ENCODE results near the gene RPUSD1.
"Not testable (repeated sequence)": the region's sequence is repeated elsewhere in the genome, so short reads cannot be mapped to it uniquely, and the experiment has no call there.

Gene RPUSD1

GRCh38 chr16:751152-752006 is 36.8 kb downstream of the RPUSD1 start:
- in situ Hi-C loops (cut with HindIII; ENCODE audit: low sequenced_read_pairs), result no loop called here

- in situ Hi-C loops (cut with HindIII; ENCODE audit: low sequenced_read_pairs), result no loop called here
Observed at GRCh38 chr16:750485-750884, 37.7 kb downstream of the RPUSD1 start.

GRCh38 chr16:749010-749409 is 39.2 kb downstream of the RPUSD1 start:
- in situ Hi-C loops (cut with HindIII; ENCODE audit: low sequenced_read_pairs), result no loop called here

GRCh38 chr16:747978-748746 is 40.0 kb downstream of the RPUSD1 start:
- in situ Hi-C loops (cut with HindIII; ENCODE audit: low sequenced_read_pairs), result no loop called here

GRCh38 chr16:746637-747036 is 41.5 kb downstream of the RPUSD1 start:
- in situ Hi-C loops (cut with HindIII; ENCODE audit: low sequenced_read_pairs), result no loop called here

- in situ Hi-C loops (cut with HindIII; ENCODE audit: low sequenced_read_pairs), result no loop called here
Observed at GRCh38 chr16:745739-746138, 42.4 kb downstream of the RPUSD1 start.

GRCh38 chr16:743794-744500 is 44.2 kb downstream of the RPUSD1 start:
- in situ Hi-C loops (cut with HindIII; ENCODE audit: low sequenced_read_pairs), result no loop called here

- in situ Hi-C loops (cut with HindIII; ENCODE audit: low sequenced_read_pairs), result not testable (repeated sequence)
Observed at GRCh38 chr16:742894-743293, 45.3 kb downstream of the RPUSD1 start.

GRCh38 chr16:741986-742629 is 46.1 kb downstream of the RPUSD1 start:
- in situ Hi-C loops (cut with HindIII; ENCODE audit: low sequenced_read_pairs), result no loop called here

- in situ Hi-C loops (cut with HindIII; ENCODE audit: low sequenced_read_pairs), result no loop called here
Observed at GRCh38 chr16:740764-741505, 47.2 kb downstream of the RPUSD1 start, which contains the start of gene CIAO3. TSS of gene CIAO3 (minus strand) at chr16:740997. CDS start at chr16:740985, 12 bp downstream.

- in situ Hi-C loops (cut with HindIII; ENCODE audit: low sequenced_read_pairs), result no loop called here
Observed at GRCh38 chr16:740459-740763, 47.8 kb downstream of the RPUSD1 start.

- in situ Hi-C loops (cut with HindIII; ENCODE audit: low sequenced_read_pairs), result no loop called here
Observed at GRCh38 chr16:739560-740458, 48.4 kb downstream of the RPUSD1 start.

- in situ Hi-C loops (cut with HindIII; ENCODE audit: low sequenced_read_pairs), result no loop called here
Observed at GRCh38 chr16:736936-737481, 51.2 kb downstream of the RPUSD1 start.

- in situ Hi-C loops (cut with HindIII; ENCODE audit: low sequenced_read_pairs), result no loop called here
Observed at GRCh38 chr16:735982-736453, 52.2 kb downstream of the RPUSD1 start.

- in situ Hi-C loops (cut with HindIII; ENCODE audit: low sequenced_read_pairs), result no loop called here
Observed at GRCh38 chr16:734981-735881, 53.0 kb downstream of the RPUSD1 start.
